ENCODE measurements around the gene CCM2L.

The CCM2L gene

GRCh38 chr20:32069711-32070110, 59.5 kb downstream of the CCM2L start:
- TF ChIP-seq, protein P1, sequence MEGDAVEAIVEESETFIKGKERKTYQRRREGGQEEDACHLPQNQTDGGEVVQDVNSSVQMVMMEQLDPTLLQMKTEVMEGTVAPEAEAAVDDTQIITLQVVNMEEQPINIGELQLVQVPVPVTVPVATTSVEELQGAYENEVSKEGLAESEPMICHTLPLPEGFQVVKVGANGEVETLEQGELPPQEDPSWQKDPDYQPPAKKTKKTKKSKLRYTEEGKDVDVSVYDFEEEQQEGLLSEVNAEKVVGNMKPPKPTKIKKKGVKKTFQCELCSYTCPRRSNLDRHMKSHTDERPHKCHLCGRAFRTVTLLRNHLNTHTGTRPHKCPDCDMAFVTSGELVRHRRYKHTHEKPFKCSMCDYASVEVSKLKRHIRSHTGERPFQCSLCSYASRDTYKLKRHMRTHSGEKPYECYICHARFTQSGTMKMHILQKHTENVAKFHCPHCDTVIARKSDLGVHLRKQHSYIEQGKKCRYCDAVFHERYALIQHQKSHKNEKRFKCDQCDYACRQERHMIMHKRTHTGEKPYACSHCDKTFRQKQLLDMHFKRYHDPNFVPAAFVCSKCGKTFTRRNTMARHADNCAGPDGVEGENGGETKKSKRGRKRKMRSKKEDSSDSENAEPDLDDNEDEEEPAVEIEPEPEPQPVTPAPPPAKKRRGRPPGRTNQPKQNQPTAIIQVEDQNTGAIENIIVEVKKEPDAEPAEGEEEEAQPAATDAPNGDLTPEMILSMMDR (IDR thresholded peaks at IDR 0.05): no peak
- Histone ChIP-seq H3K4me3 (no peak overlapping the region), H3K27ac (no peak overlapping the region)
- no peak for DNase-seq (ENCODE audit: low spot score)

DNA sequence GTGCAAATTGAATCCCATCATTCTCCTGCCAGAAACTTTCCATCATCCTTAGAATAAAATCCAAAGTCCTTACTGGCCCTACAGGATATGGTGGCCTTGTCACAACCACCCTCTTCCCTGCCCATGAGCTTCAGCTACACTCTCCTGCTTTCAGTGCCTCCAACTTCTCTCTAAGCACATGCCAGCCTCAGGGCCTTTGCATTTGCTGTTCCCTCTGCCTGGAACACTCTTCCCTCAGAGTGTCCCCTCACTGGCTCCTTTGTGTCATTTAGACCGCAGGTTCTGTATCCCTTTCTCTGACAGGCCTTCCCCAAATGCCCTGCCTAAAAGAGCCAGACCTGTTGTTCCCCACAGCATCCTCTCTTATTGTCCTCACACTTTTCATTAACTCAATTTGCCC, 60.0 kb downstream of the CCM2L start:
- TF ChIP-seq, protein P1 (IDR thresholded peaks at IDR 0.05): no peak
- Histone ChIP-seq H3K27ac (no peak overlapping the region), H3K4me3 (no peak overlapping the region)
- DNase-seq (ENCODE audit: low spot score): no peak

GRCh38 chr20:32070690-32071213, 60.5 kb downstream of the CCM2L start:
- H3K27ac ChIP-seq: no peak overlapping the region
- no peak for DNase-seq (ENCODE audit: low spot score)
- TF ChIP-seq, protein P1 (IDR thresholded peaks at IDR 0.05): no peak
- no peak overlapping the region for H3K4me3 ChIP-seq

- H3K27ac ChIP-seq: no peak overlapping the region
- H3K4me3 ChIP-seq: no peak overlapping the region
- no peak for DNase-seq (ENCODE audit: low spot score)
- TF ChIP-seq, protein P1 (IDR thresholded peaks at IDR 0.05): no peak
These were observed 61.3 kb downstream of the CCM2L start for GRCh38 chr20:32071395-32072167.

DNA sequence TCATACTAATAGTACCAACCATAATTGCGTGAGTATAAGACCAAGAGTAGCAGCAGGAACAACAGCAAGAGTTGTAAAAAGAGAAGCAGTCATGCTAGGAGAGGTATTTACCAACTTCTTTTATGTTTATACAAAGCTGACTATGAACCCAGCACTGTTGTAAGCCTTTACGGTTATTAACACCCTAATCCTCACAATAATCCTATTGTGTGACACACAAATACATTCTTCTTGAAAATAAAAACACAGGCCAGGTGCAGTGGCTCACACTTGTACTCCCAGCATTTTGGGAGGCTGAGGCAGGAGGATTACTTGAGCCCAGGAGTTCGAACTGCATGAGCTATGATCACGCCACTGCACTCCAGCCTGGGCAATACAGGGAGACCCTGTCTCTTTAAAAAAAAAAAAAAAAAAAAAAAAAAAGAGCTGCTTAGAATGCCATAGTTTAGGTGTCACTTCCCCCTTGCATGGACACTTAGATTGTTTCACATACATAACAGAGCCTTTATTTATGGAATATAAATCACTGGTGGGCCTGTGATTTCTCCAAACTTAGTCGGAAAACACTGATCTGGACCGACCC, 62.0 kb downstream of the CCM2L start:
- DNase-seq (ENCODE audit: low spot score): no peak
- no peak overlapping the region for H3K4me3 ChIP-seq
- H3K27ac ChIP-seq: no peak overlapping the region
- TF ChIP-seq, protein P1 (IDR thresholded peaks at IDR 0.05): no peak

DNA sequence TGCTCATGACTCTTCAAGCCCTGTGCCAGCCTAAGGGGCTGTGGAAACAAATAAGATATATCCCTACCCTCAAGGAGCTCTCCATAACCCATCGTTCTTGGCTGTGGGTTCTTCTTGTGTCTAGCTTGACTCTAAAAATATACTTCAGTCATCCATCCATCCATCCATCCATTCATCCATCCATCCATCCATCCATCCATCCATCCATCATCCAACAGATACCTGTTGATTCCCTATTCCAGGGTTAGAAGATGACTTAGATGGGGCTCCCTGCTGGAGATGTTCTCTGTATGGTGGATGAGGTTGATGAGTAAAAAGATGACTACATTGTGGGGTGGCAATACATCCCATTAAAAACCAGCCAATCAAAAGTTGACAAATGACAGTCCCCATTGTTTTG, 65.3 kb downstream of the CCM2L start:
- no peak for DNase-seq (ENCODE audit: low spot score)
- H3K27ac ChIP-seq: no peak overlapping the region
- TF ChIP-seq, protein P1 (IDR thresholded peaks at IDR 0.05): no peak

DNA sequence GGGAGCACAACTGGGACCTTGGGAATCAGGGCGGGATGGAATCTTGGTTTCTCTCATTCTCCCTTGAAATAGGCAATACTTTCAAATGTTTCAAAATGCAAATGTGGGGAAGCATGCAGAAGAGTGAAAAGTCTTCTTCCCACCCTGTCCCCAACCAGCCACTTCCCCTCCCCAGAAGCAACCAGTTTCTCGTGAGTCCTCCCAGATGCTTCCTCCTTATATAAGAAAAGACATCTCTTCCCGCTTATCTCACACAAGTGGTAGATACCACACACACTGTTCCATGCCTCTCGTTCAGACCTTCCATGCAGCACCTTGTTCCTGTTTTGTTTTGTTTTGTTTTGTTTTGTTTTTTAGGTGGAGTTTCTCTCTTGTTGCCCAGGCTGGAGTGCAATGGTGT, 67.0 kb downstream of the CCM2L start:
- TF ChIP-seq, protein P1 (IDR thresholded peaks at IDR 0.05): no peak
- Histone ChIP-seq H3K27ac (no peak overlapping the region), H3K4me3 (no peak overlapping the region)
- DNase-seq (ENCODE audit: low spot score): no peak

More for the DNA sequence above, 65.3 kb downstream of the CCM2L start:
- H3K4me3 ChIP-seq: no peak overlapping the region

Data from coronary artery (tissue), 2 donors.